Measurements from ENCODE around the gene FCHSD2.

The FCHSD2 gene

GRCh38 chr11:72813740-72814285 lies 328.3 kb downstream of the FCHSD2 start:
- POLR2A ChIA-PET, result no interaction called here
- CTCF ChIA-PET, result interaction anchor here (0.8 to 2.1 kb wide), 6 partner anchors 11 to 364 kb away, joined by 3 to 7 read pairs (median 4); partner anchors contain the start of gene STARD10
- TF ChIP-seq ZNF24 (tag by site-specific recombination; IDR thresholded peaks at IDR 0.05), result no peak; the same call in 1 of the 2 replicates
- no peak for TF ChIP-seq ZNF571 (tag by site-specific recombination; IDR thresholded peaks at IDR 0.05)
- no peak for TF ChIP-seq ZNF292 (tag by site-specific recombination; IDR thresholded peaks at IDR 0.05; ENCODE audit: borderline replicate concordance, low read depth)
- TF ChIP-seq ZNF2 (tag by site-specific recombination; IDR thresholded peaks at IDR 0.05), result peak; percentile 54
- peak; percentile 89 for TF ChIP-seq KLF10 (tag by site-specific recombination; IDR thresholded peaks at IDR 0.05)
- TF ChIP-seq KLF8 (tag by site-specific recombination; IDR thresholded peaks at IDR 0.05), result peak; percentile 63; the same call in 1 of the 2 replicates
- TF ChIP-seq ZNF530 (tag by site-specific recombination; IDR thresholded peaks at IDR 0.05; ENCODE audit: low read depth), result no peak
- peak; percentile 87 for TF ChIP-seq ZIC2 (tag by site-specific recombination; IDR thresholded peaks at IDR 0.05)
- TF ChIP-seq ZBTB20 (tag by site-specific recombination; IDR thresholded peaks at IDR 0.05), result peak; percentile 89
- TF ChIP-seq ZNF18 (tag by site-specific recombination; IDR thresholded peaks at IDR 0.05), result no peak
- TF ChIP-seq, protein P1, sequence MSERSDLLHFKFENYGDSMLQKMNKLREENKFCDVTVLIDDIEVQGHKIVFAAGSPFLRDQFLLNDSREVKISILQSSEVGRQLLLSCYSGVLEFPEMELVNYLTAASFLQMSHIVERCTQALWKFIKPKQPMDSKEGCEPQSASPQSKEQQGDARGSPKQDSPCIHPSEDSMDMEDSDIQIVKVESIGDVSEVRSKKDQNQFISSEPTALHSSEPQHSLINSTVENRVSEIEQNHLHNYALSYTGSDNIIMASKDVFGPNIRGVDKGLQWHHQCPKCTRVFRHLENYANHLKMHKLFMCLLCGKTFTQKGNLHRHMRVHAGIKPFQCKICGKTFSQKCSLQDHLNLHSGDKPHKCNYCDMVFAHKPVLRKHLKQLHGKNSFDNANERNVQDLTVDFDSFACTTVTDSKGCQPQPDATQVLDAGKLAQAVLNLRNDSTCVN (tag by site-specific recombination; optimal IDR thresholded peaks at IDR 0.05), result peak; percentile 81
- peak; percentile 14 for TF ChIP-seq KLF1 (tag by site-specific recombination; IDR thresholded peaks at IDR 0.05)
- TF ChIP-seq ZNF423 (tag by site-specific recombination; IDR thresholded peaks at IDR 0.05), result peak; percentile 74; the same call in 1 of the 2 replicates
- TF ChIP-seq, protein P2, sequence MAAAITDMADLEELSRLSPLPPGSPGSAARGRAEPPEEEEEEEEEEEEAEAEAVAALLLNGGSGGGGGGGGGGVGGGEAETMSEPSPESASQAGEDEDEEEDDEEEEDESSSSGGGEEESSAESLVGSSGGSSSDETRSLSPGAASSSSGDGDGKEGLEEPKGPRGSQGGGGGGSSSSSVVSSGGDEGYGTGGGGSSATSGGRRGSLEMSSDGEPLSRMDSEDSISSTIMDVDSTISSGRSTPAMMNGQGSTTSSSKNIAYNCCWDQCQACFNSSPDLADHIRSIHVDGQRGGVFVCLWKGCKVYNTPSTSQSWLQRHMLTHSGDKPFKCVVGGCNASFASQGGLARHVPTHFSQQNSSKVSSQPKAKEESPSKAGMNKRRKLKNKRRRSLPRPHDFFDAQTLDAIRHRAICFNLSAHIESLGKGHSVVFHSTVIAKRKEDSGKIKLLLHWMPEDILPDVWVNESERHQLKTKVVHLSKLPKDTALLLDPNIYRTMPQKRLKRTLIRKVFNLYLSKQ (tag by site-specific recombination; IDR thresholded peaks at IDR 0.05; ENCODE audit: borderline replicate concordance), result no peak
- TF ChIP-seq ZBTB21 (tag by site-specific recombination; IDR thresholded peaks at IDR 0.05), result no peak
- TF ChIP-seq KLF17 (tag by site-specific recombination; IDR thresholded peaks at IDR 0.05), result peak; percentile 64; the same call in 1 of the 2 replicates
- TF ChIP-seq ZNF76 (tag by site-specific recombination; IDR thresholded peaks at IDR 0.05; ENCODE audit: borderline replicate concordance, low read depth), result peak; percentile 78
- no peak for TF ChIP-seq ZNF121 (tag by site-specific recombination; IDR thresholded peaks at IDR 0.05)
- TF ChIP-seq IKZF3 (tag by site-specific recombination; IDR thresholded peaks at IDR 0.05), result no peak
- peak; percentile 85 for TF ChIP-seq SP3 (tag by site-specific recombination; IDR thresholded peaks at IDR 0.05)
- no peak for TF ChIP-seq ZNF561 (tag by site-specific recombination; IDR thresholded peaks at IDR 0.05; ENCODE audit: borderline replicate concordance)
- no peak; the same call in 1 of the 2 replicates for TF ChIP-seq SP2 (tag by site-specific recombination; IDR thresholded peaks at IDR 0.05)
- no peak for TF ChIP-seq ZNF785 (tag by site-specific recombination; IDR thresholded peaks at IDR 0.05)
- no peak for TF ChIP-seq ZNF473 (tag by site-specific recombination; IDR thresholded peaks at IDR 0.05)
- peak; percentile 23; the same call in 1 of the 2 replicates for TF ChIP-seq ZFHX2 (tag by site-specific recombination; conservative IDR thresholded peaks at IDR 0.05)
- TF ChIP-seq, protein P3, sequence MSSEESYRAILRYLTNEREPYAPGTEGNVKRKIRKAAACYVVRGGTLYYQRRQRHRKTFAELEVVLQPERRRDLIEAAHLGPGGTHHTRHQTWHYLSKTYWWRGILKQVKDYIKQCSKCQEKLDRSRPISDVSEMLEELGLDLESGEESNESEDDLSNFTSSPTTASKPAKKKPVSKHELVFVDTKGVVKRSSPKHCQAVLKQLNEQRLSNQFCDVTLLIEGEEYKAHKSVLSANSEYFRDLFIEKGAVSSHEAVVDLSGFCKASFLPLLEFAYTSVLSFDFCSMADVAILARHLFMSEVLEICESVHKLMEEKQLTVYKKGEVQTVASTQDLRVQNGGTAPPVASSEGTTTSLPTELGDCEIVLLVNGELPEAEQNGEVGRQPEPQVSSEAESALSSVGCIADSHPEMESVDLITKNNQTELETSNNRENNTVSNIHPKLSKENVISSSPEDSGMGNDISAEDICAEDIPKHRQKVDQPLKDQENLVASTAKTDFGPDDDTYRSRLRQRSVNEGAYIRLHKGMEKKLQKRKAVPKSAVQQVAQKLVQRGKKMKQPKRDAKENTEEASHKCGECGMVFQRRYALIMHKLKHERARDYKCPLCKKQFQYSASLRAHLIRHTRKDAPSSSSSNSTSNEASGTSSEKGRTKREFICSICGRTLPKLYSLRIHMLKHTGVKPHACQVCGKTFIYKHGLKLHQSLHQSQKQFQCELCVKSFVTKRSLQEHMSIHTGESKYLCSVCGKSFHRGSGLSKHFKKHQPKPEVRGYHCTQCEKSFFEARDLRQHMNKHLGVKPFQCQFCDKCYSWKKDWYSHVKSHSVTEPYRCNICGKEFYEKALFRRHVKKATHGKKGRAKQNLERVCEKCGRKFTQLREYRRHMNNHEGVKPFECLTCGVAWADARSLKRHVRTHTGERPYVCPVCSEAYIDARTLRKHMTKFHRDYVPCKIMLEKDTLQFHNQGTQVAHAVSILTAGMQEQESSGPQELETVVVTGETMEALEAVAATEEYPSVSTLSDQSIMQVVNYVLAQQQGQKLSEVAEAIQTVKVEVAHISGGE (tag by site-specific recombination; conservative IDR thresholded peaks at IDR 0.05; ENCODE audit: low read depth), result 0 out of 2 replicates have a peak, but pooled peaks have one; percentile 13
- no peak for TF ChIP-seq ZNF140 (tag by site-specific recombination; IDR thresholded peaks at IDR 0.05)
- no peak for TF ChIP-seq ZNF19 (tag by site-specific recombination; IDR thresholded peaks at IDR 0.05; ENCODE audit: low read depth)
- TF ChIP-seq ZNF596 (tag by site-specific recombination; IDR thresholded peaks at IDR 0.05), result no peak
- 0 out of 2 replicates have a peak, but pooled peaks have one; percentile 65 for TF ChIP-seq ZNF501 (tag by site-specific recombination; IDR thresholded peaks at IDR 0.05)
- no peak for TF ChIP-seq ZNF223 (tag by site-specific recombination; IDR thresholded peaks at IDR 0.05)

More at GRCh38 chr11:72813740-72814285, 328.3 kb downstream of the FCHSD2 start:
- H3K9me3 ChIP-seq (ENCODE audit: control insufficient read depth, insufficient read depth, low read depth, low read length), result no peaks in the 10 kb centered on the region
- peaks cover 0 to 20% of the 10 kb centered on the region in 2 experiments; a peak in 1 of 3 replicates for H3K36me3 ChIP-seq (ENCODE audit: control insufficient read depth in 2 of 2, insufficient read depth in 1 of 2, low read length in 2 of 2)
- peak overlapping the region; percentile 73 for H3K27ac ChIP-seq (ENCODE audit: extremely low read depth, low read depth, low read length)
- peak overlapping the region; percentile 70 for H3K4me3 ChIP-seq (ENCODE audit: low read depth, low read length)
- no peaks in the 10 kb centered on the region for H3K4me1 ChIP-seq (ENCODE audit: control insufficient read depth, insufficient read depth, low read length)

Measured in HEK293 (cell line).